ENCODE data around the gene CCDC74B. TPM values are rescaled to one million over a fixed set of nuclear protein-coding genes. Genes with fewer than 3 reads are reported as not detected.
"Not testable (repeated sequence)": the region's sequence is repeated elsewhere in the genome, so short reads cannot be mapped to it uniquely, and the experiment has no call there.

The CCDC74B gene
- total RNA-seq, 1 donor: 5.4 TPM

GRCh38 chr2:130162968-130163367, 18.1 kb upstream of the CCDC74B start:
- H3K27ac ChIP-seq (ENCODE audit: low read depth, low read length): no peak overlapping the region
- no peaks in the 10 kb centered on the region for H3K79me2 ChIP-seq (ENCODE audit: insufficient read depth, low read length)
- no peaks in the 10 kb centered on the region for H3K4me1 ChIP-seq (ENCODE audit: insufficient read depth, low read length)
- no peak overlapping the region for H2AFZ ChIP-seq (ENCODE audit: low read length)
- no peaks in the 10 kb centered on the region for H4K20me1 ChIP-seq (ENCODE audit: insufficient read depth, low read length)
- no peaks in the 10 kb centered on the region for H3K27me3 ChIP-seq (ENCODE audit: insufficient read depth, low read length)
- no peaks in the 10 kb centered on the region for H3K9me3 ChIP-seq (ENCODE audit: low read depth, low read length)
- peaks cover 32% of the 10 kb centered on the region for H3K36me3 ChIP-seq (ENCODE audit: insufficient read depth, low read length)
- TF ChIP-seq, protein P1, sequence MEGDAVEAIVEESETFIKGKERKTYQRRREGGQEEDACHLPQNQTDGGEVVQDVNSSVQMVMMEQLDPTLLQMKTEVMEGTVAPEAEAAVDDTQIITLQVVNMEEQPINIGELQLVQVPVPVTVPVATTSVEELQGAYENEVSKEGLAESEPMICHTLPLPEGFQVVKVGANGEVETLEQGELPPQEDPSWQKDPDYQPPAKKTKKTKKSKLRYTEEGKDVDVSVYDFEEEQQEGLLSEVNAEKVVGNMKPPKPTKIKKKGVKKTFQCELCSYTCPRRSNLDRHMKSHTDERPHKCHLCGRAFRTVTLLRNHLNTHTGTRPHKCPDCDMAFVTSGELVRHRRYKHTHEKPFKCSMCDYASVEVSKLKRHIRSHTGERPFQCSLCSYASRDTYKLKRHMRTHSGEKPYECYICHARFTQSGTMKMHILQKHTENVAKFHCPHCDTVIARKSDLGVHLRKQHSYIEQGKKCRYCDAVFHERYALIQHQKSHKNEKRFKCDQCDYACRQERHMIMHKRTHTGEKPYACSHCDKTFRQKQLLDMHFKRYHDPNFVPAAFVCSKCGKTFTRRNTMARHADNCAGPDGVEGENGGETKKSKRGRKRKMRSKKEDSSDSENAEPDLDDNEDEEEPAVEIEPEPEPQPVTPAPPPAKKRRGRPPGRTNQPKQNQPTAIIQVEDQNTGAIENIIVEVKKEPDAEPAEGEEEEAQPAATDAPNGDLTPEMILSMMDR (IDR thresholded peaks at IDR 0.05; ENCODE audit: extremely low read depth, low read depth, low read length): no peak
- H3K4me2 ChIP-seq (ENCODE audit: insufficient read depth, low read length): no peak overlapping the region
- no peak overlapping the region for H3K4me3 ChIP-seq (ENCODE audit: insufficient read depth, low read length)
- no peak for DNase-seq (ENCODE audit: insufficient read length, low spot score, missing footprints)

GRCh38 chr2:130162486-130162885, 17.6 kb upstream of the CCDC74B start:
- H2AFZ ChIP-seq (ENCODE audit: low read length); H3K27me3 ChIP-seq (ENCODE audit: insufficient read depth, low read length); H4K20me1 ChIP-seq (ENCODE audit: insufficient read depth, low read length); H3K27ac ChIP-seq (ENCODE audit: low read depth, low read length); H3K4me3 ChIP-seq (ENCODE audit: insufficient read depth, low read length); H3K79me2 ChIP-seq (ENCODE audit: insufficient read depth, low read length); DNase-seq (ENCODE audit: insufficient read length, low spot score, missing footprints); H3K4me1 ChIP-seq (ENCODE audit: insufficient read depth, low read length); H3K9me3 ChIP-seq (ENCODE audit: low read depth, low read length); H3K4me2 ChIP-seq (ENCODE audit: insufficient read depth, low read length): not testable (repeated sequence)
- peaks cover 27% of the 10 kb centered on the region for H3K36me3 ChIP-seq (ENCODE audit: insufficient read depth, low read length)

GRCh38 chr2:130160838-130161705, 16.2 kb upstream of the CCDC74B start:
- not testable (repeated sequence) for H3K4me1 ChIP-seq (ENCODE audit: insufficient read depth, low read length); H3K4me2 ChIP-seq (ENCODE audit: insufficient read depth, low read length); H2AFZ ChIP-seq (ENCODE audit: low read length); H3K9me3 ChIP-seq (ENCODE audit: low read depth, low read length); H3K4me3 ChIP-seq (ENCODE audit: insufficient read depth, low read length); H4K20me1 ChIP-seq (ENCODE audit: insufficient read depth, low read length); H3K27ac ChIP-seq (ENCODE audit: low read depth, low read length); H3K79me2 ChIP-seq (ENCODE audit: insufficient read depth, low read length); H3K27me3 ChIP-seq (ENCODE audit: insufficient read depth, low read length)
- DNase-seq (ENCODE audit: insufficient read length, low spot score, missing footprints): peak; percentile 15
- H3K36me3 ChIP-seq (ENCODE audit: insufficient read depth, low read length): peaks cover 15% of the 10 kb centered on the region

DNA sequence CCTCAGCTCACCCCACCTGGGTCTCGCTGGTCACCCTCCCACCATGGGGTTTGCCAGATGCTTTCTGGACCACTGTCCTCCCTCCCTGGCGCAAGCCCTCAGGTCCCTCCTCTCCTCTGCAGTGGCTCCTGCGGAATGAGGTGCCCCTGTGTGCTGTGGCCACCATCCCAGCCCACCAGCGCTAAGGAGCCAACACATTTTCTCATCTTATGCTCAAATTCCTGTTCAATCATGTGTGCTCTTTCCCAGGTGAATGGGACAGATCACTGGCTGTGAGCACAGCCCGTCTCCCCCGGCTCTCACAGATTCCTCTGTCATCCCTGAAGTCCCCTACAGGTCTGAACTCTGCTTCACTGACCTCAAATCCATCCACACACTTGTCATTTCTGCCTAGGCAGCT, 15.2 kb upstream of the CCDC74B start:
- Histone ChIP-seq H3K4me1 (ENCODE audit: insufficient read depth, low read length) (no peaks in the 10 kb centered on the region), H2AFZ (ENCODE audit: low read length) (no peak overlapping the region), H3K36me3 (ENCODE audit: insufficient read depth, low read length) (peaks cover 9% of the 10 kb centered on the region), H4K20me1 (ENCODE audit: insufficient read depth, low read length) (no peaks in the 10 kb centered on the region), H3K9me3 (ENCODE audit: low read depth, low read length) (no peaks in the 10 kb centered on the region), H3K79me2 (ENCODE audit: insufficient read depth, low read length) (no peaks in the 10 kb centered on the region), H3K27me3 (ENCODE audit: insufficient read depth, low read length) (no peaks in the 10 kb centered on the region), H3K4me3 (ENCODE audit: insufficient read depth, low read length) (no peak overlapping the region), H3K4me2 (ENCODE audit: insufficient read depth, low read length) (no peak overlapping the region), H3K27ac (ENCODE audit: low read depth, low read length) (no peak overlapping the region)
- no peak for DNase-seq (ENCODE audit: insufficient read length, low spot score, missing footprints)
- TF ChIP-seq, protein P1 (IDR thresholded peaks at IDR 0.05; ENCODE audit: extremely low read depth, low read depth, low read length): no peak

GRCh38 chr2:130159376-130159775, 14.5 kb upstream of the CCDC74B start:
- DNase-seq (ENCODE audit: insufficient read length, low spot score, missing footprints); H3K79me2 ChIP-seq (ENCODE audit: insufficient read depth, low read length); H3K27me3 ChIP-seq (ENCODE audit: insufficient read depth, low read length); H3K27ac ChIP-seq (ENCODE audit: low read depth, low read length); H3K4me3 ChIP-seq (ENCODE audit: insufficient read depth, low read length); H3K4me1 ChIP-seq (ENCODE audit: insufficient read depth, low read length); H3K9me3 ChIP-seq (ENCODE audit: low read depth, low read length); H4K20me1 ChIP-seq (ENCODE audit: insufficient read depth, low read length); H3K36me3 ChIP-seq (ENCODE audit: insufficient read depth, low read length); H3K4me2 ChIP-seq (ENCODE audit: insufficient read depth, low read length); H2AFZ ChIP-seq (ENCODE audit: low read length): not testable (repeated sequence)

Data from osteoblast (primary cell).